Duodenal mucosa (tissue), 2 donors: Measurements from ENCODE around the gene ST3GAL4.
"Not testable (repeated sequence)": the region's sequence is repeated elsewhere in the genome, so short reads cannot be mapped to it uniquely, and the experiment has no call there.

ENCODE experiments used
- H3K27ac ChIP-seq: one replicate; pipeline ENCODE4 v1.7.0; 2013; ENCODE audit warnings: low read depth, low read length
- H3K27me3 ChIP-seq, 2 donors: one replicate each; pipeline ENCODE4 v1.7.0; 2013; ENCODE audit warnings: low read length in 2 of 2, control low read depth in 1 of 2; ENCODE audit not compliant: insufficient read depth in 2 of 2, control insufficient read depth in 1 of 2
- H3K36me3 ChIP-seq, 2 donors: one replicate each; pipeline ENCODE4 v1.7.0; 2013; ENCODE audit warnings: low read length in 2 of 2, control low read depth in 1 of 2; ENCODE audit not compliant: insufficient read depth in 2 of 2, control insufficient read depth in 1 of 2
- H3K4me1 ChIP-seq, 2 donors: one replicate each; pipeline ENCODE4 v1.7.0; 2013; ENCODE audit warnings: low read length in 2 of 2, control low read depth in 1 of 2; ENCODE audit not compliant: insufficient read depth in 2 of 2, control insufficient read depth in 1 of 2
- H3K4me3 ChIP-seq, 2 donors: one replicate each; pipeline ENCODE4 v1.7.0; 2013; ENCODE audit warnings: low read length in 2 of 2, low read depth in 1 of 2
- H3K9ac ChIP-seq, 2 donors: one replicate each; pipeline ENCODE4 v1.7.0; 2013; ENCODE audit warnings: low read length in 2 of 2, low read depth in 1 of 2
- H3K9me3 ChIP-seq, 2 donors: one replicate each; pipeline ENCODE4 v1.7.0; 2013; ENCODE audit warnings: low read length in 2 of 2, control low read depth in 1 of 2; ENCODE audit not compliant: control insufficient read depth in 1 of 2

Gene ST3GAL4

GRCh38 chr11:126395784-126396183 lies 40.3 kb downstream of the ST3GAL4 start:
- not testable (repeated sequence) for H3K27me3 ChIP-seq, H3K9me3 ChIP-seq, H3K36me3 ChIP-seq, H3K27ac ChIP-seq, H3K4me3 ChIP-seq, H3K9ac ChIP-seq, H3K4me1 ChIP-seq

GRCh38 chr11:126396266-126396665 lies 40.8 kb downstream of the ST3GAL4 start:
- not testable (repeated sequence) for H3K4me1 ChIP-seq, H3K4me3 ChIP-seq, H3K9ac ChIP-seq, H3K9me3 ChIP-seq, H3K27ac ChIP-seq, H3K36me3 ChIP-seq, H3K27me3 ChIP-seq

DNA sequence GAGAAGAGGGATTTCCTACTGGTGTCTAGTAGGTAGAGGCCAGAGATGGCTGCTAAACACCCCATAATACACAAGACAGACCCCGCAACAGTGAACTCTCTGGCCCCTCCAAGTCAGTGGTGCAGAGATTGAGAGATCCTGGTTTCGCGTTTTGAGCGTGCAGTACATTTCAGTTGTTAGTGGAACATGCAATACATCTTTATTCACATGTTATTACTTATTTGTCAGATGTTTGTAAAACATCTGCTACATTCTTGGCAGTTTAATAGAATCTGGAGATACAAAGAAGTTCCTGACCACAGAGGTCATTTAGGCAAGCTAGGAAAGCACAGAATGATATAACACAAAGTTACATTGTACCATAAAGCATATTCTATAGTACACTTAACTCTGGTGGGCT lies 41.5 kb downstream of the ST3GAL4 start:
- no peak overlapping the region for H3K9ac ChIP-seq
- H3K4me1 ChIP-seq, result peaks cover 3 to 4% of the 10 kb centered on the region in 2 donors
- no peaks in the 10 kb centered on the region for H3K9me3 ChIP-seq
- H3K36me3 ChIP-seq, result no peaks in the 10 kb centered on the region
- no peaks in the 10 kb centered on the region for H3K27me3 ChIP-seq
- no peak overlapping the region for H3K4me3 ChIP-seq
- no peak overlapping the region for H3K27ac ChIP-seq

- Histone ChIP-seq H3K36me3 (no peaks in the 10 kb centered on the region), H3K4me1 (no peaks in the 10 kb centered on the region), H3K27me3 (no peaks in the 10 kb centered on the region), H3K27ac (no peak overlapping the region), H3K9ac (no peak overlapping the region), H3K9me3 (no peaks in the 10 kb centered on the region), H3K4me3 (no peak overlapping the region)
Measured at GRCh38 chr11:126398296-126398695, 42.8 kb downstream of the ST3GAL4 start.

- no peak overlapping the region for H3K9ac ChIP-seq
- H3K4me1 ChIP-seq, result no peaks in the 10 kb centered on the region
- H3K27me3 ChIP-seq, result no peaks in the 10 kb centered on the region
- H3K27ac ChIP-seq, result no peak overlapping the region
- no peaks in the 10 kb centered on the region for H3K36me3 ChIP-seq
- no peak overlapping the region for H3K4me3 ChIP-seq
- H3K9me3 ChIP-seq, result no peaks in the 10 kb centered on the region
Measured at GRCh38 chr11:126398721-126399120, 43.2 kb downstream of the ST3GAL4 start.

- Histone ChIP-seq H3K9me3 (no peaks in the 10 kb centered on the region), H3K9ac (no peak overlapping the region), H3K4me3 (no peak overlapping the region), H3K27ac (no peak overlapping the region), H3K4me1 (no peaks in the 10 kb centered on the region), H3K36me3 (no peaks in the 10 kb centered on the region), H3K27me3 (no peaks in the 10 kb centered on the region)
Measured at GRCh38 chr11:126400019-126400418, 44.5 kb downstream of the ST3GAL4 start.

DNA sequence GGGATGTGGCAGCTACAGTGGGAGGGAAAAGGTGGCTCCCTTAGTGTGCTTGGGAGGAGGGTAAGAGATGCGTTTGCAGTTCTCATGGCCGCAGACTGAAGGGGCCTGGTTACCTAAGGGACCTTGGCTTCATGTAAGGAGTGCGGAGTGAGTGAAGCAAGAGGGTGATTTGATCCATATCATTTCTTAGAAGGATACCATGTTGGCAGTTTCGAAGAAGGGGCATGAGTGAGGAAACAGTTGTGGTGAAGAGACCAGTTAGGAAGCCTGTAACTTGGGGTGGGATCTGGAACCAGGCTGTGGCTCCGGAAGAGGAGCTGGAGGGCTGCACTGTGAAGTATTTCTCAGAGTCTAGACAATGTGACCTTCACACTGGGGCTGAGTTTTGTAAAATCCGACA lies 45.0 kb downstream of the ST3GAL4 start:
- H3K36me3 ChIP-seq, result no peaks in the 10 kb centered on the region
- H3K27me3 ChIP-seq, result no peaks in the 10 kb centered on the region

GRCh38 chr11:126403022-126403581 lies 47.6 kb downstream of the ST3GAL4 start:
- Histone ChIP-seq H3K36me3 (peaks cover 0 to 3% of the 10 kb centered on the region in 2 donors), H3K4me3 (no peak overlapping the region), H3K9ac (no peak overlapping the region), H3K9me3 (no peaks in the 10 kb centered on the region), H3K27me3 (no peaks in the 10 kb centered on the region), H3K27ac (no peak overlapping the region), H3K4me1 (no peaks in the 10 kb centered on the region)

More for the DNA sequence above, 45.0 kb downstream of the ST3GAL4 start:
- H3K27ac ChIP-seq, result no peak overlapping the region
- no peak overlapping the region for H3K9ac ChIP-seq
- H3K4me3 ChIP-seq, result no peak overlapping the region
- H3K9me3 ChIP-seq, result no peaks in the 10 kb centered on the region
- no peaks in the 10 kb centered on the region for H3K4me1 ChIP-seq

- Histone ChIP-seq H3K4me3 (no peak overlapping the region), H3K4me1 (no peaks in the 10 kb centered on the region), H3K9me3 (no peaks in the 10 kb centered on the region), H3K27ac (no peak overlapping the region), H3K27me3 (no peaks in the 10 kb centered on the region), H3K36me3 (peaks cover 0 to 3% of the 10 kb centered on the region in 2 donors), H3K9ac (no peak overlapping the region)
Measured at GRCh38 chr11:126403658-126404057, 48.2 kb downstream of the ST3GAL4 start.

DNA sequence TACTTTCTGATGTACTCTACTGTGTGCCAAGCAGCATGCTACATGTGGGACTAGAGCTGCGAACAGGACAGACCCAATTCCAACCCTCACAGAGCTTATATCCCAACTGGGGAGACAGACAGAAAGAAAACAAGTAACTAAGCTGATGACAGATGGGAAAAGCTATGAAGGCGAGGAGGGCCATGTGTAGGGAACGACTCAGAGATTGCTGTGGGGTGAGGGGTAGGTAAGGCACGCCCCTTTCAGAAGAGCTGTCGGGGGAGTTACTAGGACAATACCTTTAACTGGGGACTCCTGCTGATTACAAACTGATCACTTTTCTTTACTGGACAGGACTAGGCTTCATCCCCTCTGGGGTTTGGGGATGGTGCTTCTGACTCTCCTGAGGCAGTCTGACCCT lies 48.9 kb downstream of the ST3GAL4 start:
- no peak overlapping the region for H3K27ac ChIP-seq
- H3K9me3 ChIP-seq, result no peaks in the 10 kb centered on the region
- H3K36me3 ChIP-seq, result peaks cover 0 to 10% of the 10 kb centered on the region in 2 donors
- no peaks in the 10 kb centered on the region for H3K27me3 ChIP-seq
- H3K9ac ChIP-seq, result no peak overlapping the region
- H3K4me3 ChIP-seq, result no peak overlapping the region
- no peaks in the 10 kb centered on the region for H3K4me1 ChIP-seq

DNA sequence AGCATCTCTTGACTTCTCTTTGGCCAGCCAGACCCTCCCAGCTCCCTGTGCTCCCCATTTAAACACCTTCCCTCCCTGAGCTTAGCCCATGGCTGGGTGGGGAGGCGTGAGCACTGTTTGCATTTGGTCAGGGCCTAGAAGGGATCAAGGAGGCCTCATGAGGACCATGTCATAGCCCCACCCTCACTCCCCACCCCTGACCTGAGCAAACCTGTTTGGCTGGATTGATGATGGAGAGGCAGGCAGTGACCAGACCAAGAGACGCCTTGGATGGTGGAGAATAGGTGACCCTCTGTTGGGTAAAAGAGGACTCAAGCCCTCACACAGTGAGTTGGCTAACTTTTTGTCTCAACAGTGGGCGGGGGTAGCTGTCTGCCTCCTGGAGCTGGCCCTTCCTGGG lies 49.9 kb downstream of the ST3GAL4 start:
- Histone ChIP-seq H3K27me3 (no peaks in the 10 kb centered on the region), H3K9me3 (no peaks in the 10 kb centered on the region), H3K36me3 (peaks cover 0 to 10% of the 10 kb centered on the region in 2 donors), H3K4me3 (no peak overlapping the region), H3K9ac (no peak overlapping the region), H3K27ac (no peak overlapping the region), H3K4me1 (no peaks in the 10 kb centered on the region)
